ENCODE results near the gene LMF1. TPM values are rescaled to one million over a fixed set of nuclear protein-coding genes. Genes with fewer than 3 reads are reported as not detected.

The LMF1 gene
- total RNA-seq, 6 experiments from 2014 or later = 10.9 to 20.0 (median 13.8) TPM

- TF ChIP-seq POLR2A (IDR thresholded peaks at IDR 0.05) = no peak
- TF ChIP-seq, protein P1, sequence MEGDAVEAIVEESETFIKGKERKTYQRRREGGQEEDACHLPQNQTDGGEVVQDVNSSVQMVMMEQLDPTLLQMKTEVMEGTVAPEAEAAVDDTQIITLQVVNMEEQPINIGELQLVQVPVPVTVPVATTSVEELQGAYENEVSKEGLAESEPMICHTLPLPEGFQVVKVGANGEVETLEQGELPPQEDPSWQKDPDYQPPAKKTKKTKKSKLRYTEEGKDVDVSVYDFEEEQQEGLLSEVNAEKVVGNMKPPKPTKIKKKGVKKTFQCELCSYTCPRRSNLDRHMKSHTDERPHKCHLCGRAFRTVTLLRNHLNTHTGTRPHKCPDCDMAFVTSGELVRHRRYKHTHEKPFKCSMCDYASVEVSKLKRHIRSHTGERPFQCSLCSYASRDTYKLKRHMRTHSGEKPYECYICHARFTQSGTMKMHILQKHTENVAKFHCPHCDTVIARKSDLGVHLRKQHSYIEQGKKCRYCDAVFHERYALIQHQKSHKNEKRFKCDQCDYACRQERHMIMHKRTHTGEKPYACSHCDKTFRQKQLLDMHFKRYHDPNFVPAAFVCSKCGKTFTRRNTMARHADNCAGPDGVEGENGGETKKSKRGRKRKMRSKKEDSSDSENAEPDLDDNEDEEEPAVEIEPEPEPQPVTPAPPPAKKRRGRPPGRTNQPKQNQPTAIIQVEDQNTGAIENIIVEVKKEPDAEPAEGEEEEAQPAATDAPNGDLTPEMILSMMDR (IDR thresholded peaks at IDR 0.05) = no peak
- Histone ChIP-seq H3K36me3 (no peaks in the 10 kb centered on the region), H3K9me3 (no peaks in the 10 kb centered on the region), H3K4me1 (no peaks in the 10 kb centered on the region), H3K4me3 (no peak overlapping the region), H3K27ac (no peak overlapping the region), H3K27me3 (no peaks in the 10 kb centered on the region)
- peak in 2 of 3 donors; percentile 13 to 35 for DNase-seq
- 86% methylated on average over 8 of the region's 29 CpGs for WGBS (ENCODE audit: insufficient coverage, low coverage, low lambda C conversion rate, missing lambda C conversion rate)
- ATAC-seq = no peak
- intact Hi-C loops (cut with DNase I) = no loop called here
These were observed 97.5 kb downstream of the LMF1 start for GRCh38 chr16:873243-873661.

DNA sequence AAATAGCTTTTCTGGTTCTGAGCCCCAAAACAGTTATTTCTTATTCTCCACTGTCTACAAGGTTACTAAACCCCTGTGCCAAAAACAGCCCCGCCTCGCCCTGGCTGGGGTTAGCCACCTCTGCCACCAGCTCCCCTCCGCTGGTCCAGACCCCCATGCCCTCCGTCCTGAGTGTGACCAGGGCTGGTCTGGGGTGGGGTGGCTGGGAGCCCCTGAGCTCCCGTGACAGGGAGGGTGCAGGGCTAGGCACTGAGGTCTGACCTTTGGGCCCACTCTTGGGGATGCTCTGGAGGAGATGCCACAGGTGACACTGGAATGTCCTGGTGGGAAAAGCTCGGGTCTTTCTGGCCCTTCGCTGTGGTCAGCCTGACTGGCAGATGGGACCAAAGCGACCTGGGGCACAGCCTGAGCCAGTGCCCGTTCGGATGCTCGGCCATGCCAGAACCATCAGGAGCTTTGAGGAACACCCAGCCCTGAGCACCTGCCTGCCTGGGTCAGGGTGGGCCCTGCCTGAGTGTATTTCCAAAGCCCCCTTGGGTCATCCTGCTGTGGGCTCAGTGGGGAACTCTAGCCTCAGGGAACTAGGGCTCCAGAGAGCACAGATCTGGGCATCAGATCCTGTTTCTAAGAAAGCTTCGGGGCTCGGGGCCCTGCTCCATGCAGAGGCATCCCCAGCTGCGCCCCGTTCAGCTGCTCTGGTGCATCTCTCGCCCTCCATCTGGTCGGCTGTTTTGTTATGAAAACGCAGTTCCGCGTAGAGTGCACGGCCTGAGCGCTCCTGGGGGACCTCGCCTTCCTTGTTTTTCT lies 98.1 kb downstream of the LMF1 start:
- ATAC-seq (no peak), DNase-seq (peak in 2 of 3 donors; percentile 5 to 35)
- Histone ChIP-seq H3K27me3 (no peaks in the 10 kb centered on the region), H3K4me3 (no peak overlapping the region), H3K36me3 (no peaks in the 10 kb centered on the region), H3K4me1 (no peaks in the 10 kb centered on the region), H3K27ac (no peak overlapping the region), H3K9me3 (no peaks in the 10 kb centered on the region)
- TF ChIP-seq, protein P1 (IDR thresholded peaks at IDR 0.05) = no peak
- TF ChIP-seq POLR2A (IDR thresholded peaks at IDR 0.05) = no peak
- 90% methylated on average over 4 of the region's 23 CpGs for WGBS (ENCODE audit: insufficient coverage, low coverage, low lambda C conversion rate, missing lambda C conversion rate)
- intact Hi-C loops (cut with DNase I) = no loop called here

- intact Hi-C loops (cut with DNase I) = no loop called here
- TF ChIP-seq, protein P1 (IDR thresholded peaks at IDR 0.05) = no peak
- no peak for TF ChIP-seq POLR2A (IDR thresholded peaks at IDR 0.05)
- Histone ChIP-seq H3K4me3 (no peak overlapping the region), H3K36me3 (no peaks in the 10 kb centered on the region), H3K27ac (no peak overlapping the region), H3K27me3 (no peaks in the 10 kb centered on the region), H3K9me3 (no peaks in the 10 kb centered on the region), H3K4me1 (no peaks in the 10 kb centered on the region)
- ATAC-seq (no peak), DNase-seq (peak in 2 of 3 donors; percentile 8 to 35)
- 89% methylated on average over 5 of the region's 30 CpGs for WGBS (ENCODE audit: insufficient coverage, low coverage, low lambda C conversion rate, missing lambda C conversion rate)
These were observed 99.0 kb downstream of the LMF1 start for GRCh38 chr16:871562-872345.

DNA sequence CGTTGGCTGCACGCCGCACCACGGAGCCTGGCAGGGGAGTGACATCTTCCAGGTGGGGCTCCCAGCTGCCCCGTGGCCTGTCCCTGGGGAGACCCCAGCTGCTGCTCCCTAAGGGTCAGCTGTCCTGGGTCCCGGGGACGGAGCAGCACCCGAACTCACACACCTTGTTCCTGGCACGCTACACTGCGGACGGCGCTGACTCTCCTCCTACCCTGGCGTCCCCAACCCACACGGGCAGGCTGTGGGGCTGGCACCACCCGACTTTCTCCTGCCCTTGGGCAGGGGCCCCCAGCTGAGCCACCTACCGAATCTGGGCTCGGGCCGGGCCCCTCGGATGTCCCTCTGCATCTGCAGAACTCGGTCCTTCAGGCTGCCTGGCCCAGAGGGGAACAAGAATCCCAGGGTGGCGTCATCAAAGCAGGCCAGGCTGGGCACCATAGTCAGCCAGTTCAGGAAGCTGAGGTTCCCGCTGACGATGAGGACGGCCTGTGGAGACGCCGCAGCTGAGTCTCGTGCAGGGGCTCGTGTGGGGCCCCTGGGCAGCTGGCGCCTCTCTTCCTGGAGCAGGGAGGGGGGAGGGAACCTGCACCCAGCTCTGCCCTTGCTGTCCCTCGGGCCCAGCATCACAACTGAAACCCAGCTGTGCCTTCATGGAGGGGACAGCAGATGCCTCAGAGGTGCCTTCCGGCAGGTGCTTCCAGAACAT lies 99.8 kb downstream of the LMF1 start:
- no peak for TF ChIP-seq POLR2A (IDR thresholded peaks at IDR 0.05)
- TF ChIP-seq, protein P1 (IDR thresholded peaks at IDR 0.05) = no peak
- H3K36me3 ChIP-seq = no peaks in the 10 kb centered on the region
- H3K9me3 ChIP-seq = no peaks in the 10 kb centered on the region
- intact Hi-C loops (cut with DNase I) = no loop called here
- 100% methylated on average over 2 of the region's 31 CpGs for WGBS (ENCODE audit: insufficient coverage, low coverage, low lambda C conversion rate, missing lambda C conversion rate)
- H3K27ac ChIP-seq = no peak overlapping the region
- DNase-seq (peak in 1 of 3 donors; percentile 44), ATAC-seq (no peak)
- H3K27me3 ChIP-seq = no peaks in the 10 kb centered on the region
- no peaks in the 10 kb centered on the region for H3K4me1 ChIP-seq
- H3K4me3 ChIP-seq = no peak overlapping the region
